NT2/D1 (cell line): ENCODE data around the gene UGT1A9.

Experiments used
- SUZ12 ChIP-seq: IDR thresholded peaks from 2 replicates; pipeline ENCODE4 v1.6.1; 2011; ENCODE audit not compliant: insufficient read length, insufficient read depth; ENCODE audit errors: extremely low read depth
- YY1 ChIP-seq: IDR thresholded peaks from 2 replicates; pipeline ENCODE4 v1.6.1; 2011; ENCODE audit not compliant: insufficient read length, insufficient read depth
- ZNF274 ChIP-seq: IDR thresholded peaks from 2 replicates; pipeline ENCODE4 v1.6.1; 2011; ENCODE audit warnings: mild to moderate bottlenecking, low read depth, low read length

DNA sequence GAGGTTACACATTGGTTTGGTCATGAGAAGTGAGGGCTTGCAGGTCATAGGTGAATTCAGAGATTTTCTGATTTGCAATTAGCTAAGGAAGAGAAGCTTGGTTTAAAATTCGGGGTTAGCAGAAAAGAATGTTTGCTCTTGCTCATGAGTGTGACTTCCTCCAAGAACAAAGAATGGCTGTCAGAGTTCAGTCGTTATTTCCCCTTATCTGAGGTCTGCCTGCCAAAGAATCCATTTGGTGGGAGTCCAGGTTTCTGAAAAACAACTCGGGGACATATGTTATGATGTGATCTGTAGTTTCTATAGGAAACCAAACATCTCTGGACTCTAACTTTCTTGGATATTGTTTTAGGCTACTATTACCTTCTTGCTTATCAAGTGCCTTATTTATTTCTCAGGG lies 17.8 kb downstream of the UGT1A9 start:
- TF ChIP-seq YY1, result no peak
- no peak for TF ChIP-seq ZNF274
- no peak for TF ChIP-seq SUZ12
